H1 (cell line): Measurements from ENCODE around the gene HERC5. TPM values are rescaled to one million over a fixed set of nuclear protein-coding genes. Genes with fewer than 3 reads are reported as not detected.

Experiments
- CTCF ChIA-PET: fragments of 300-600 bp; sonication (Branson Sonifier 250); formaldehyde crosslinking; loops from one replicate; lab custom pipeline; 2021; ENCODE audit not compliant: partially characterized antibody; lab: Charles Lee
- POLR2A ChIA-PET: fragments of 300-600 bp; sonication (Branson Sonifier 250); formaldehyde crosslinking; loops from one replicate; lab custom pipeline; 2021; ENCODE audit warnings: inconsistent platforms; ENCODE audit not compliant: partially characterized antibody; lab: Charles Lee
- DNase-seq, 2 experiments: peaks; one replicate each; pipeline versions ENCODE4 v3.0.0 to v3.0.0-alpha.2; 2010 to 2022; ENCODE audit warnings: low spot score in 2 of 2, low read depth in 1 of 2, mixed read lengths in 1 of 2
- FAIRE-seq: peaks from 2 replicates; lab custom pipeline; 2011; peaks lifted over from hg19 to GRCh38; lab: Jason Lieb, UNC
- H2AFZ ChIP-seq: 2 replicates; pipeline ENCODE4 v1.8.1; 2012; ENCODE audit warnings: low read length, inconsistent platforms
- H2AK5ac ChIP-seq: 2 replicates; pipeline ENCODE4 v1.6.1; 2013; ENCODE audit warnings: low read depth, low read length
- H2BK120ac ChIP-seq: replicated peaks from 2 replicates; pipeline ENCODE3; 2013; ENCODE audit warnings: low read depth, low read length, inconsistent platforms
- H2BK12ac ChIP-seq: 2 replicates; pipeline ENCODE4 v1.6.1; 2013; ENCODE audit warnings: low read depth, low read length
- H2BK15ac ChIP-seq: 2 replicates; pipeline ENCODE4 v1.6.1; 2013; ENCODE audit warnings: low read length
- H2BK20ac ChIP-seq: 2 replicates; pipeline ENCODE4 v1.6.1; 2013; ENCODE audit warnings: low read length
- H2BK5ac ChIP-seq: 2 replicates; pipeline ENCODE4 v1.6.1; 2013; ENCODE audit warnings: low read depth, low read length
- H3K14ac ChIP-seq: 2 replicates; pipeline ENCODE4 v1.6.1; 2013; ENCODE audit warnings: inconsistent platforms; ENCODE audit not compliant: insufficient read length
- H3K18ac ChIP-seq: 2 replicates; pipeline ENCODE4 v1.6.1; 2013; ENCODE audit warnings: low read length; ENCODE audit errors: extremely low read depth
- H3K23ac ChIP-seq: 2 replicates; pipeline ENCODE4 v1.6.1; 2013; ENCODE audit warnings: inconsistent platforms; ENCODE audit not compliant: insufficient read length
- H3K23me2 ChIP-seq: 2 replicates; pipeline ENCODE4 v1.6.1; 2013; ENCODE audit warnings: low read depth, low read length
- H3K27ac ChIP-seq: 2 replicates; pipeline ENCODE4 v1.6.1; 2011; ENCODE audit warnings: low read depth, low read length, inconsistent platforms
- H3K27me3 ChIP-seq, 4 experiments: replicated peaks in 1 of 4; 1 replicate in 1 of 4; 2 replicates in 3 of 4; pipeline versions ENCODE4 v1.6.1 to v1.8.1; 2011 to 2013; ENCODE audit warnings: low read length in 3 of 4, mild to moderate bottlenecking in 3 of 4, inconsistent platforms in 2 of 4, mixed read lengths in 2 of 4, moderate library complexity in 1 of 4; ENCODE audit not compliant: control insufficient read depth in 3 of 4, insufficient read depth in 3 of 4; ENCODE audit errors: extremely low read depth in 1 of 4
- H3K36me3 ChIP-seq, 4 experiments: 2 replicates each; pipeline versions ENCODE4 v1.6.1 to v1.8.1; 2011 to 2013; ENCODE audit warnings: mild to moderate bottlenecking in 4 of 4, low read length in 3 of 4, moderate library complexity in 2 of 4, control low read depth in 1 of 4, inconsistent platforms in 1 of 4; ENCODE audit not compliant: insufficient read depth in 4 of 4, control insufficient read depth in 2 of 4
- H3K4ac ChIP-seq: replicated peaks from 2 replicates; pipeline ENCODE3; 2013; ENCODE audit warnings: low read length, low read depth, mixed read lengths, inconsistent platforms; ENCODE audit not compliant: insufficient read length
- H3K4me1 ChIP-seq, 4 experiments: replicated peaks in 1 of 4; 1 replicate in 1 of 4; 2 replicates in 3 of 4; pipeline versions ENCODE4 v1.6.1 to v1.8.1; 2011 to 2013; ENCODE audit warnings: low read length in 3 of 4, inconsistent platforms in 2 of 4, mixed read lengths in 1 of 4; ENCODE audit not compliant: insufficient read depth in 4 of 4, control insufficient read depth in 3 of 4
- H3K4me2 ChIP-seq, 2 experiments: 2 replicates each; pipeline versions ENCODE4 v1.6.1 to v1.8.1; 2011 to 2013; ENCODE audit warnings: low read depth in 2 of 2, low read length in 2 of 2, control low read depth in 1 of 2, inconsistent platforms in 1 of 2, mild to moderate bottlenecking in 1 of 2; ENCODE audit not compliant: insufficient read depth in 1 of 2
- H3K4me3 ChIP-seq, 4 experiments: fragments of 200-600, 300-600 bp in 1 of 4; sonication (generic), shearing (Covaris generic), sonication (Bioruptor Twin) in 1 of 4; 2 replicates each; pipeline versions ENCODE4 v1.5.1 to v1.8.1; 2011 to 2016; ENCODE audit warnings: low read length in 4 of 4, low read depth in 3 of 4, control low read depth in 2 of 4, inconsistent platforms in 2 of 4, mild to moderate bottlenecking in 2 of 4, mixed read lengths in 1 of 4, moderate library complexity in 1 of 4; ENCODE audit not compliant: insufficient read depth in 2 of 4; ENCODE audit errors: extremely low read depth in 1 of 4
- H3K56ac ChIP-seq: replicated peaks from 2 replicates; pipeline ENCODE3; 2013; ENCODE audit warnings: low read depth, mild to moderate bottlenecking, mixed read lengths, low read length, inconsistent platforms; ENCODE audit not compliant: insufficient read length
- H3K79me1 ChIP-seq: 2 replicates; pipeline ENCODE4 v1.6.1; 2013; ENCODE audit warnings: low read depth, low read length, control low read depth
- H3K79me2 ChIP-seq, 2 experiments: 2 replicates each; pipeline versions ENCODE4 v1.6.1 to v1.8.1; 2012 to 2013; ENCODE audit warnings: low read length in 2 of 2, mild to moderate bottlenecking in 2 of 2, inconsistent platforms in 1 of 2; ENCODE audit not compliant: insufficient read depth in 2 of 2, control insufficient read depth in 1 of 2
- H3K9ac ChIP-seq, 4 experiments: replicated peaks in 1 of 4; 1 replicate in 1 of 4; 2 replicates in 3 of 4; pipeline versions ENCODE4 v1.6.1 to v1.8.1; 2011 to 2013; ENCODE audit warnings: low read depth in 3 of 4, low read length in 3 of 4, control low read depth in 2 of 4, mild to moderate bottlenecking in 2 of 4, moderate library complexity in 2 of 4, inconsistent platforms in 1 of 4; ENCODE audit errors: extremely low read depth in 1 of 4
- H3K9me3 ChIP-seq, 2 experiments: 2 replicates each; pipeline versions ENCODE4 v1.6.1 to v1.8.1; 2012 to 2013; ENCODE audit warnings: mild to moderate bottlenecking in 2 of 2, moderate library complexity in 2 of 2, control low read depth in 1 of 2, inconsistent platforms in 1 of 2, low read depth in 1 of 2, low read length in 1 of 2, mixed read lengths in 1 of 2; ENCODE audit not compliant: insufficient read depth in 2 of 2
- H4K20me1 ChIP-seq, 2 experiments: replicated peaks in 1 of 2; 2 replicates each; pipeline versions ENCODE3 to v1.8.1; 2011 to 2013; ENCODE audit warnings: inconsistent platforms in 2 of 2, low read length in 2 of 2, mild to moderate bottlenecking in 1 of 2; ENCODE audit not compliant: insufficient read depth in 2 of 2, control insufficient read depth in 1 of 2
- H4K5ac ChIP-seq: 2 replicates; pipeline ENCODE4 v1.6.1; 2013; ENCODE audit warnings: low read length, low read depth, mixed read lengths, inconsistent platforms; ENCODE audit not compliant: insufficient read length
- H4K8ac ChIP-seq: 2 replicates; pipeline ENCODE4 v1.8.0; 2013; ENCODE audit warnings: mild to moderate bottlenecking, moderate library complexity, low read length, inconsistent platforms; ENCODE audit not compliant: insufficient read depth; ENCODE audit errors: extremely low read depth
- H4K91ac ChIP-seq: replicated peaks from 2 replicates; pipeline ENCODE3; 2013; ENCODE audit warnings: low read length, mixed read lengths, inconsistent platforms; ENCODE audit not compliant: insufficient read length
- CBX5 ChIP-seq: fragments of 300-800, 300-1000 bp; sonication (generic); IDR thresholded peaks from 2 replicates; pipeline ENCODE4 v1.7.1; 2016; ENCODE audit warnings: antibody characterized with exemption, low read length, low read depth
- CHD1 ChIP-seq: IDR thresholded peaks from 2 replicates; pipeline ENCODE4 v1.6.1; 2012; ENCODE audit warnings: low read depth, low read length, improper control_type of control experiment
- GABPA ChIP-seq: IDR thresholded peaks from 2 replicates; pipeline ENCODE4 v1.6.1; 2011; ENCODE audit warnings: mild to moderate bottlenecking, low read length, moderate library complexity, borderline replicate concordance; ENCODE audit not compliant: insufficient read depth
- JUN ChIP-seq: IDR thresholded peaks from 2 replicates; pipeline ENCODE4 v1.6.1; 2011; ENCODE audit warnings: low read depth, mild to moderate bottlenecking, improper control_type of control experiment, low read length
- JUND ChIP-seq: IDR thresholded peaks from 2 replicates; pipeline ENCODE4 v1.6.1; 2011; ENCODE audit warnings: mild to moderate bottlenecking, improper control_type of control experiment, low read length
- MAFK ChIP-seq: IDR thresholded peaks from 2 replicates; pipeline ENCODE4 v1.6.1; 2012; ENCODE audit warnings: low read depth, mild to moderate bottlenecking, improper control_type of control experiment, low read length
- SP4 ChIP-seq: IDR thresholded peaks from 2 replicates; pipeline ENCODE4 v1.6.1; 2012; ENCODE audit warnings: low read length, inconsistent platforms
- WGBS, 2 experiments: shearing (Covaris generic) in 1 of 2; methylation state at CpG; one replicate each; pipeline versions ENCODE4 v1.1.6 to v1.1.7; 2013 to 2015; ENCODE audit warnings: low lambda C conversion rate in 2 of 2, mixed read lengths in 2 of 2, inconsistent platforms in 1 of 2, low coverage in 1 of 2, missing lambda C conversion rate in 1 of 2; ENCODE audit not compliant: insufficient replicate concordance in 2 of 2, insufficient coverage in 1 of 2, insufficient read length in 1 of 2; ENCODE audit errors: extremely low coverage in 1 of 2, missing lambda C conversion rate in 1 of 2; 5-methylcytosine and 5-hydroxymethylcytosine counted together
- polyA plus RNA-seq, 7 experiments: library from polyadenylated mRNA; depleted of rRNA in 3 of 7; stranded (reverse) in 5 of 7; unstranded in 2 of 7; fragments of >200 nt in 5 of 7; fragments of 200-250 nt in 2 of 7; gene quantifications; 1 replicate in 5 of 7; 2 replicates in 1 of 7; 4 replicates in 1 of 7; pipeline versions ENCODE4 v1.2.1 to v1.2.3, GENCODE V29; 2011 to 2013; ENCODE audit warnings: missing spikeins in 2 of 7, mixed read lengths in 2 of 7
- total RNA-seq: library from RNA; stranded (reverse); fragmentation: NEBNext Ultra II Directional; extraction: Animal tissue kit (Norgen Biotek cat#: 25700); gene quantifications from 2 replicates; pipeline ENCODE4 v1.2.1, GENCODE V29; 2021

HERC5 gene
- total and polyA plus RNA-seq, 2 of the 8 experiments (the other 6 are each of a cell fraction or from before 2014, with no cell fraction given) = 6.6 to 20.7 TPM

GRCh38 chr4:88458104-88458740, 1.3 kb downstream of the HERC5 start:
- FAIRE-seq = no peak
- no peak overlapping the region for H3K14ac ChIP-seq
- CTCF ChIA-PET = interaction anchor here (1.1 to 1.5 kb wide), 6 partner anchors 26 to 240 kb away, joined by 3 to 7 read pairs (median 4); no protein-coding TSS in a partner anchor

More at GRCh38 chr4:88458104-88458740, 1.3 kb downstream of the HERC5 start:
- no peak overlapping the region for H3K4ac ChIP-seq
- DNase-seq = no peak
- H2BK15ac ChIP-seq = no peak overlapping the region
- no peak overlapping the region for H4K91ac ChIP-seq
- H3K23me2 ChIP-seq = peaks cover 3% of the 10 kb centered on the region; the same call in 1 of the 2 replicates
- H4K5ac ChIP-seq = no peak overlapping the region
- no peak overlapping the region for H3K9ac ChIP-seq
- POLR2A ChIA-PET = interaction anchor here (1.0 to 1.3 kb wide), 3 partner anchors 8 to 80 kb away, joined by 3 to 5 read pairs (median 3); partner anchors contain the start of gene HERC6
- 54 to 100% methylated on average over 1 to 7 of the region's 7 CpGs for WGBS, 2 experiments
- no peaks in the 10 kb centered on the region for H3K79me1 ChIP-seq
- no peaks in the 10 kb centered on the region for H3K79me2 ChIP-seq
- peaks cover 0 to 14% (median 7%) of the 10 kb centered on the region in 4 experiments; a peak in 5 of 7 replicates for H3K27me3 ChIP-seq
- no peak overlapping the region for H3K18ac ChIP-seq
- no peak overlapping the region for H3K23ac ChIP-seq
- H4K8ac ChIP-seq = no peak overlapping the region
- no peak overlapping the region for H3K27ac ChIP-seq
- H3K36me3 ChIP-seq = peaks cover 0 to 3% (median under 1%) of the 10 kb centered on the region in 4 experiments; a peak in 2 of 8 replicates
- H3K9me3 ChIP-seq = peaks cover 0 to 3% of the 10 kb centered on the region in 2 experiments; a peak in 1 of 4 replicates
- H2BK120ac ChIP-seq = no peak overlapping the region
- TF ChIP-seq SP4 = no peak
- TF ChIP-seq CBX5 = no peak
- no peak for TF ChIP-seq CHD1
- TF ChIP-seq JUND = no peak
- TF ChIP-seq MAFK = no peak
- no peak for TF ChIP-seq GABPA
- no peak for TF ChIP-seq JUN
- no peaks in the 10 kb centered on the region for H4K20me1 ChIP-seq
- H2BK12ac ChIP-seq = no peak overlapping the region
- no peak overlapping the region for H2AFZ ChIP-seq
- peak overlapping the region; percentile 67 to 80 for H3K4me2 ChIP-seq
- peak overlapping the region; percentile 47 to 76 (median 62); a peak in 7 of 8 replicates for H3K4me3 ChIP-seq
- no peak overlapping the region for H2AK5ac ChIP-seq
- peaks cover 0 to 8% (median 3%) of the 10 kb centered on the region in 4 experiments; a peak in 3 of 7 replicates for H3K4me1 ChIP-seq
- H2BK5ac ChIP-seq = no peak overlapping the region
- no peak overlapping the region for H2BK20ac ChIP-seq
- H3K56ac ChIP-seq = no peak overlapping the region
